ENCODE data around the gene SAP30BP.

Gene SAP30BP

DNA sequence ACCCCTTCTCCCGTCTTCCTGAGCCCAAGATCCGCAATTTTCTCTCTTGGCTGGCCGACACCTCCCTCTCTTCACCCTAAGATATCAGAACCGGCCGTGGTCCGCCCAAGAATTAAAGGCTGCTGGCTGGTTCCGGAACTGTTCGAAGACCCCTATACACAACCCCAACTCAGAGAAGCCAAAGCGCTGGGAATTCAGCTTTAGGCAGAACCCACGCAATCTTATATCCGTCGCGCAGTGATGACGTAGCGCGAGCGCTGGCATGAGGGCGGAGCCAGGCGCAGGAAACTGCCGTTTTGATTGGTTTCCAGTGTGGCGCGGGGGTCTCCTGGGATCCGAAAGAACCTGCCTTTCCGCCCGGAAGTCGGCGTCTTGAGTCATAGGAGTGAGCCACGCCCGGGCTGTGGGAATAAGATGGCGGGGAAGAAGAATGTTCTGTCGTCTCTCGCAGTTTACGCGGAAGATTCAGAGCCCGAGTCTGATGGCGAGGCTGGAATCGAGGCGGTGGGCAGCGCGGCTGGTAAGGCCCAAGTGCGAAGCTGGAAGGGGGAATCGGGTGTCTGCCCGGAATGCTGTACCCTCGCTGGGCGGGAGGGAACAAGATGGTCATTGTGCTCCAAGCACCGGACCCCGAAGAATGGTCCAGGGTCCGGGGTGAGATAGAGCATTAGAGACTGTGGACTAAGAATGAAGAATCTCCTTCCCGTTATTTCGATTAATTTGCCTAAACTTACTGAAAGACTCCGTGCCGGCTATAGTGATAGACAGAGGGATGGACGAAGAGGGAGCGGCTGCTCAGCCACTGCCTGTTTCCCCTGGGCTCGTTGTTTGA is at the start of gene SAP30BP, which contains the start of gene RECQL5:
Gene SAP30BP (plus strand): TSS at position 380 of the 832 bp plus-strand sequence. CDS start 35 bp downstream, at position 415.
Gene RECQL5 (minus strand): TSS at position 196 of the 832 bp plus-strand sequence. CDS start 597 bp downstream, outside the sequence.
- peak; percentile 99 for DNase-seq

DNA sequence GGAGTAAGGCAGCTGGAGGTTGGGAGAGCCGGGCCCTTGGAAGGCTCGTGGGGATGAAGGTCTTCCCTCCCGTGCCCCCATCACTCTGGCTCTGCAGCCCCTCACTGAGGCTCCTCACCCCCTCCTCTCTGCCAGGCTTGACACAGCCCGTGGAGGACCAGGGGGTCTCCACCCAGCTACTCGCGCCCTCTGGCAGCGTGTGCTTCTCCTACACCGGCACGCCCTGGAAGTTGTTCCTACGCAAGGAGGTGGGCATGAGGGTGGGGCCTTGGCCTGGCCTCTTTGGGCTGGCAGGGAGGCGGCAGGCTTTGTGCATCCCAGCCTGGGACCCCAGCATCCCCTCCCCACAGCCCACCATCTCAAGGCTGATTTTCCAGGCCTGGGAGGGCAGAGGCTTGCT is 49.5 kb upstream of the SAP30BP start:
- no peak for DNase-seq

GRCh38 chr17:75619506-75620431 is 47.4 kb upstream of the SAP30BP start:
- peak; percentile 9 for DNase-seq

DNA sequence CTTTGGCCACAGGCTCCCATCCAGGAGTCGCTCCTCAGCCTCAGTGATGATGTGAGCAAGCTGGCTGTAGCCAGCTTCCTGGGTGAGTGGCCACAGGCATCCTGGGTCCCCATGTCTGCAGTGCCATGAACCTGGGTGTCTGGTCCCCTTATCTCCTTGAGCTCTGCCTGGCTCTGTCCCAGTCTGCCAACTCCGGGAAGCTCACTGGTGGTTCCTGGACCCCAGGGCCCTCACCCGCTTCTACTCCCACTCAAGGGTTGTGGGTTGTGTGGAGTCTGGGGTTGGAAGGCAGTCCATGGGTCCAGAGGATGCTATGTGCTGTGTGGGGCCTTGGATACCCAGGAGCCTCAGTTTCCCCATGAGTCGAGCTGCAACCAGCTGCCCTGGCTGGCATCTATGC is 45.6 kb upstream of the SAP30BP start:
- DNase-seq, result no peak

DNA sequence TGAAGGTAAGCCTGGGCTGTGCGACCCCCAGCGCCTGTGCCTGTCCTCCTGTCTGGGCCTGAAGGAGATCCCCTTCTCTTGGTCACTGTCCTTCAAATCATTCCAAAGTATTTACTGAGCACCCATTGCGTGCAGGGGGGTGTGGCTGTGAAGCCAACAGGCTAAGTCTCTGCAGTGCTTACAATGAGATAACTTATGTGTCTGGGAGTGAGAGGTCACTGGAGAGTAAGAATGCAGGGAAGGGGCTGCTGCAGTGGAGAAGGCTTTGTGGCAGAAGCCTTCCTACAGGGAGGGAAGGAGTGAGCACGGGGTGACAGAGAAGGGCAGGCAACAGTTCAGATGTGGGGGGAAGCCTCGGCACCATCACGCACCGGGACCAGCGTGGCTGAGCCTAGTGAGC is 45.1 kb upstream of the SAP30BP start:
- DNase-seq, result no peak

DNA sequence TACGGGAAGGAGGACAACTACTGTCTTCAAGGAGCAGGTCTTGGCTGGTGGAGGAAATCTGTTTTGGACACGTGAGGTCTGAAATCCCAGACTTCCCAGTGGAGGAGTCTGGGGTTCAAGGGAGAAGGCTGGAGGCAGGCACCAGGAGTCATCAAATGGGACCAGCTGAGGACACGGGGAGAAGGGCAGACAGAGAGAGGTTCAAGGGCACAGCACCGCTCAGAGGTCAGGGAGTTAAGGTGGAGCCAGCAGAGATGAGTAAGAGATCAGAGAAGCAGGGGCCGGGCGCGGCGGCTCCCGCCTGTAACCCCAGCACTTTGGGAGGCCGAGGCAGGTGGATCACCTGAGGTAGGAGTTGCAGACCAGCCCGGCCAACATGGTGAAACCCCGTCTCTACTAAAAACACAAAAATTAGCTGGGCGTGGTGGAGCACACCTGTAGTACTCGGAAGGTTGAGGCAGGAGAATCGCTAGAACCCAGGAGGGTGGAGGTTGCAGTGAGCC is 44.3 kb upstream of the SAP30BP start:
- DNase-seq, result no peak

DNA sequence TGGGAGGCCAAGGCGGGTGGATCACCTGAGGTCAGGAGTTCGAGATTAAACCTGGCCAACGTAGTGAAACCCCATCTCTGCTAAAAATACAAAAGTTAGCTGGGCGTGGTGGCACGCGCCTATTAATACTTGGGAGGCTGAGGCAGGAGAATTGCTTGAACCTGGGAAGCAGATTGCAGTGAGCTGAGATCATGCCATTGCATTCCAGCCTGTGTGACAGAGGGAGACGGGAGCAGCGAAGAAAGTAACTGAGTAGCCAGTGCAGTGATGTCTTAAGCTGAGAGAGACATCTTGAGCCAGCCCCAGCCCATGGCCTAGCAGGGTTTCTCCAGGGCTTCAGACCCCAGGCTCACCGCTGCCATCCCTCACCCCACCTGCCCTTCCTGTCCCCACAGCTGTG is 43.8 kb upstream of the SAP30BP start:
- no peak for DNase-seq

DNA sequence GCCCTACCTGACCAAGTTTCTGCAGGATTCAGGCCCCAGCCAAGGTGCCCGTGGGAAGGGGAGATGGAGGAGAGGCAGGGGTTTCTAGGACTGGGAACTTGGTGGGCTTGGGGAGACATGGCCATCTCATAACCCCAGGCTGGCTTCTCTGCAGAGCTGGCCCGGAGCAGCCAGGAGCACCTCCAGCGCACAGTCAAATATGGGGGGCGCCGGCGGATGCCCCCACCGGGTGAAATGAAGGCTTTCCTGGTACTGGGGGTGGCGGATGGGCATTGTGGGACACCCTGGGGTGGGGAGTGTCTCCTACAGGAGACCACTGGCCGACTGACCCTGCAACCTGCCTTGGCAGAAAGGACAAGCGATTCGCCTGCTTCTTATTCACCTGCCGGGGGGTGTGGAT is 43.1 kb upstream of the SAP30BP start:
- DNase-seq, result no peak

GRCh38 chr17:75624714-75625345 is 42.3 kb upstream of the SAP30BP start:
- DNase-seq, result no peak

DNA sequence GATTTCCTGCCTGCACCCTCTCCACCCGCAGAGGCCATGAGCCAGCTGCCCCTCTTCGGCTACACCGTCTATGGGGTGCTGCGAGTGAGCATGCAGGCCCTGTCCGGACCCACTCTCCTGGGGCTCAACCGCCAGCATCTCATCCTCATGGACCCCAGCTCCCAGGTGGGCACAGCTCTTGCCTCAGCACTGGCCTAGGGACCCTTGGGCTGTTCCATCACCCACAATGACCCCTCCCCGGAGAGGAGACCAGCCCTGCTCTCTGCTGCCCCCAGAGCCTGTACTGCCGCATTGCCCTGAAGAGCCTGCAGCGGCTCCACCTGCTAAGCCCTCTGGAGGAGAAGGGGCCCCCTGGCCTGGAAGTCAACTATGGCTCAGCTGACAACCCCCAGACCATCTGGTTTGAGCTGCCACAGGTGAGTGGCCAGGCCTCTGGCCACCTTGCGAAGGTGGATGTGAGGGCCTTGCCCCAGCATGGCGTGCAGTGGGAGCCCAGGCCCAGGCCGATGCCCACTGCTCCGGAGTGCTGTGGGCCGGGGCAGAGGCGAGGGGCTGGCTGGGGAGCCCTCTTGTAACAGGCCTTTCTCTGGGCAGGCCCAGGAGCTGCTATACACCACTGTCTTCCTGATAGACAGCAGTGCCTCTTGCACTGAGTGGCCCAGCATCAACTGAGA is 41.2 kb upstream of the SAP30BP start:
- DNase-seq, result peak; percentile 15

DNA sequence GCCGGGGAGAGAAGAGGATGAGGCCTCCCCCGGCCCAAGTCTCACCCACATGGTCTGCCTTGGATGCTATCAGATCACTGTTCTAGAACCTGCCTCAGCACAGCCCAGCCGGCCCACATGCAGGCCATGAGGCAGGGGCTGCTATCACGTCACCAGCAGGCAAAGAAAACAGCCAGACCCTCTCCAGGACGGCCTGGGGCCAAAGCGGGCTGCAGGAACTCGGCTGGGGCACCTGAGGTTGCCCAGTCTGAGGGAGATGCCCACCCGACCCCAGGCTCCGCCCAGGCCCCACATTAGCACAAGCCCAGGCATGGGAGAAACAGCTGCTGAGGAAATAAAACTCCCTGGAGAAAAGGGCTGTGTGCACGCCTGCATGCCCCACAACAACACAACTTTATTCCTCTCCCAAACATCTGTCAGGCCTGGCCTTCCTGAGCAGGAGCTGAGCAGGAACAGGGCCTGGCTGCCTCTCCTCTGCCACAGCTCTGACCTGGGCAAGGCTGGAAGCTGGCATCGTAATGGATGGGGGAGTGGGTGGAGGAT is 40.6 kb upstream of the SAP30BP start:
- DNase-seq, result no peak

GRCh38 chr17:75627094-75627493 is 40.0 kb upstream of the SAP30BP start:
- no peak for DNase-seq

DNA sequence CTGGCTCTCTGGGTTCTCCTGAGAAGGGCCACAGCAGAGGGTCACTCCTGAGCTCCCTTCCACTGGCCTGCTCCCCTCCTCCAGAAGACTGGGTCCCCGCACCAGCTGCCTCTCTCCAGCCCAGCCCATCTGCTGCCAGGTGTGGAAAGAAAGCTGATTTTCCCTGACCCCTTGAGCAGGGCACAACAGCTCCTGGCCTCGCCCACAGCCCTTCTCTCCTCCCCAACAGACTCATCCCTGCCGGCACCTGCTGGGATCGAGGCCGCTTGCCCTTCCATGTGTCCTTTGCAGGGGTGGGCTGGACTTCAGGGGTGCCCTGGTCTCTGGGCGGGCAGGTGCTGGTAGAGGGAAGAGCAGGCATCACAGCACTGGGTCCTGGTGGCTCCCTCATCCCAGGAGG is 38.7 kb upstream of the SAP30BP start:
- DNase-seq, result no peak

- no peak for DNase-seq
Observed at GRCh38 chr17:75629157-75629556, 38.0 kb upstream of the SAP30BP start.

DNA sequence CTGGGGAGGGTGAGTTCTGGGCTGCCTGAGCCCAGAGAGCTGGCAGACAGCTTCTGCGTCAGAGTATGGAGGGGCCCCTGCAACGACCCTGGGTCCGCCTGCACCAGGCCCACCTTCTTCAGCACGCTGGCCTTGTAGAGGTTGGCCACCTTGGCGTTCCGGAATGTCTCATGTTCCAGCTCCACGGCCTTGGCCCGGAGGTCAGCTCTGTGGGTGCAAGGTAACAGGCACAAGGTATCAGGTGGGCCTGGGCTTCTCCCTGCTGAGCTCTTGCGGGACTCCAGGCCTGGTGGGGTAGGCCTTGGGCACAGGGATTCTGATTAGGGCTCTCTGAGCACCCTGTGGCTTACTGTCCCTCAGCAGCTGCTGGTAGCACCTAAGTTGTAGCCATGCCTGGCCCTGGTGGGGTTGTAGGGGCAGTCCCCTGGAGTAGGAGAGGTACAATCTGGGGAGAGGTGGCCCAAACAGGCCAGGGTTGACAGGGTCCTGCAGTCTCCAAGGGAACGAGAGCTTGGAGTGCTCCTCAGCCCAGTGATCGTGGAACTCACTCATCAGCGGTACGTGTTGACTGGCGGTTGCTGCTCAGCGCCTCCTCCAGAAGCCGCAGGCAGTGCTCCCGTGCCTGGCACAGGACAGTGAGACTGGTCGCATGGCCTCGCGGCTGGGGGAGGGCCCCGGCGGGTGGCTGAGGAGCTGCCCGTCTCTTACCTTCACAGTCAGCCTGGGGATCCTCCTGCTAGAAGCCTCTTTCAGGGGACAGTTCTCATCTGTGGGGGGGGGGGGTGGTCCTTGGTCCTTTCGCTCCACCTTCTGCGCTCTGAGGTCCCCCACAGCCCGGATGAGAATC is 36.8 kb upstream of the SAP30BP start:
- DNase-seq, result no peak

- DNase-seq, result no peak
Observed at GRCh38 chr17:75631353-75631752, 35.8 kb upstream of the SAP30BP start.

DNA sequence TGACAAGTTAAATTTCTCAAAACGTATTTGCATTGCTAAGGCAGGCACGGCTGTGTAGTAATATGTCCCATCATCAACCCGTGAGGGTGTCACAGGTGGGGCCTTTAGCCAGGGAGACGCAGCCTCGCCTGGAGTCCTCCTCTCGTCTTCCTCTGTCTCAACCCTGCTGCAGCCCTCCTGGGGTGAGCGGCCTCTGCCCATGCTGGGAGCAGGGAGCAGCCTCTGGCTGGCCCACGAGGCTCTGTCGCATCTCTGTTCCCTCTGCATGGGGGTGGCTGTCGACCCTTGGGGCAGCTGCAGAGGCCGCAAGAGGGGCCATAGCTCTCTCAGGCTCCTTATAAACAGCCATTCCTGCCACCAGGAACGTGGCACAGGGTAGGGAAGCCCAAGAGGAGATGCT is 34.7 kb upstream of the SAP30BP start:
- no peak for DNase-seq

DNA sequence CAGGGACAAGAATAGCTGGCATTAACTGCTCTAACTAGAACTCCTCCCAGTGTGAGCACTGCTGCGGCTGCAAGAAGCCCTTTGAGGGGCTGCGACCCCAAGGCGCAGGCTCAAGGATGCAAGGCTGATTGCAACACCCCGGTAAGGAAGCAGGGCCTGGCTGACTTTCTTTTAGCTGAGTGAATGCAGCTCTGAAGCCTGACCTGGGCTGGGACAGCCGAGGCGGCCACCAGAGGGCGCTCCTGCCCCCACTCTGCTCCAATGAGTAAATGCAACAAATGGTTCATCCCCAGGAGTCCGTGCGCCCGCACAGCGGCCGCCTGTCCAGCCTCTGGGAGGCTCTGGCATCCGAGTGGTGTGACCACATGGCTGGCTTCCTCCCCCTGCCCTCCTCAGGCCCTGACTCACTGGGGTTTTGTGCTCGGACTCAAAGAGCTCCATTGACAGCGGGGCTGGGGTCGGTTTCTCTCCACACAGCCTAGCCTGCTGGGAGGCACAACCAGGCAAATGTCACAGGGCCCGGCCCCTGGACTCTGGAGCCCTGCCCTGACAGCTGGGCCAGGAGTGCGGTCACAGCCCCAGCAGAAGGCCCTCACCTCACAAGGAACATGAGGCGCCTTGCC is 34.2 kb upstream of the SAP30BP start, which contains the start of gene SMIM5:
Gene SMIM5 (plus strand): TSS at position 572 of the 623 bp plus-strand sequence. CDS start 6,768 bp downstream, outside the sequence.
- peak; percentile 74 for DNase-seq

DNA sequence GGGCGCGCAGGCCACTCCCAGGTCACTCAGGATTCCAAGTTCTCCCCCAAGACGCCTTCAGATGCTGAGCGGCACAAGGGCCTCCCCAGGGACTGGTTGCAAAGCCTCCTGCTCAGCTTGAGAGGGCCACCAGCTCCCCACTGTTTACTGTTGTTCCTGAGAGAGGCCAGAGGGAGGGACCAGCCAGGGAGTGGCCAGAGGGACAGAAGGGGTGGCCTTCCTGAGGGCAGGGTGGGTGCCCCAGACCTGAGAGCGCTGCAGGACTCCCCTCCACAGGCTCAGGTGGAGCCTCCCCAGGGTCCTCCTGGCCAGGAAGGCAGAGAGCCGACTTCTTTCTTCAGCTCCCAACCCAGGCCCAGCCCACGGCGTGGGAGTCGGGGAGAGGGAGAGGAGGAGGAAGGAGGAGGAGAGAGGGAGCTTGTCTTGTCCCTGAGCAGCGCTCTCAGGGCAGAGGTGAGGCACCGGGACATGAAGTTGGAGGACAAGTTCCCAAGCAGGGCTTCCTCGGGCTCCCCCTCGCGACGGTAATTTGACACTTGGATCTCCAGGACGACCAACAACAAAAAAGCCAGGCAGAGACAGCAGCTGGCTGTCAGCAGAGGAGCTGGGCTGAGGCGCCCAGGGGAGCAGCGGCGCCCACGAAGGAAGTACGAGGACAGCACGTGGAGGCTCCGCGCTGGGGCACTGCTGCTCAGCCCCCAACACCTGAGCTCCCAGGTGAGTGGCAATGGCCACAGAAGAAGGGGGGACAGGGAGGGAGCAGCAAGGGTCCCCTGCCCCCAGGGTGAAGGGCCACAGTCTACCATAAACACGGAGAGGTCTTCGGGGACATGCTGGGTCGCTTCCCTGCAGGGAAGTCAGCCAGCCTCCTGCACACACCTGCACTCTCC is 33.4 kb upstream of the SAP30BP start:
- DNase-seq, result peak; percentile 65
